HCT116 (cell line): ENCODE results near the gene ZSWIM3.
"Not testable (repeated sequence)": the region's sequence is repeated elsewhere in the genome, so short reads cannot be mapped to it uniquely, and the experiment has no call there.

Experiments used
- POLR2A ChIP-seq: IDR thresholded peaks from 2 replicates; pipeline ENCODE4 v1.7.0; 2011; ENCODE audit warnings: borderline replicate concordance; ENCODE audit not compliant: insufficient read depth, insufficient read length; ENCODE audit errors: extremely low read depth
- SP1 ChIP-seq: IDR thresholded peaks from 2 replicates; pipeline ENCODE4 v1.6.1; 2012; ENCODE audit warnings: low read depth
- TF ChIP-seq, protein P1 (sequence below), 3 experiments: fragments of 200-600 bp in 1 of 3; sonication (generic) in 1 of 3; IDR thresholded peaks in 2 of 3; conservative IDR thresholded peaks in 1 of 3; 2 replicates each; pipeline ENCODE4 v1.5.1; 2012 to 2017; ENCODE audit warnings: low read depth in 2 of 3, low read length in 2 of 3, antibody characterized with exemption in 1 of 3, borderline replicate concordance in 1 of 3, control low read depth in 1 of 3, mild to moderate bottlenecking in 1 of 3, mixed read lengths in 1 of 3, mixed run types in 1 of 3, moderate library complexity in 1 of 3; ENCODE audit not compliant: insufficient read depth in 1 of 3

DNA sequence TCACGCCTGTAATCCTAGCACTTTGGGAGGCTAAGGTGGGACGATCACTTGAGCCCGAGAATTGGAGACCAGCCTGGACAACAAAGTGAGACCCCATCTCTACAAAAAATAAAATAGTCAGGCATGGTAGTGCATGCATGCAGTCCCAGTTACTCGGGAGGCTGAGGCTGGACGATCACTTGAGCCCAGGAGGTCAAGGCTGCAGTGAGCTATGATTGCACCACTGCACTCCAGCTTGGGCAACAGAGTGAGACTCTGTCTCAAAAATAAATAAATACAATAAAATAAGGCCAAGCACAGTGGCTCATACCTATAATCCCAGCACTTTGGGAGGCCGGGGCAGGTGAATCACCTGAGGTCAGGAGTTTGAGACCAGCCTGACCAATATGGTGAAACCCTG lies 43.9 kb downstream of the ZSWIM3 start:
- TF ChIP-seq, protein P1, sequence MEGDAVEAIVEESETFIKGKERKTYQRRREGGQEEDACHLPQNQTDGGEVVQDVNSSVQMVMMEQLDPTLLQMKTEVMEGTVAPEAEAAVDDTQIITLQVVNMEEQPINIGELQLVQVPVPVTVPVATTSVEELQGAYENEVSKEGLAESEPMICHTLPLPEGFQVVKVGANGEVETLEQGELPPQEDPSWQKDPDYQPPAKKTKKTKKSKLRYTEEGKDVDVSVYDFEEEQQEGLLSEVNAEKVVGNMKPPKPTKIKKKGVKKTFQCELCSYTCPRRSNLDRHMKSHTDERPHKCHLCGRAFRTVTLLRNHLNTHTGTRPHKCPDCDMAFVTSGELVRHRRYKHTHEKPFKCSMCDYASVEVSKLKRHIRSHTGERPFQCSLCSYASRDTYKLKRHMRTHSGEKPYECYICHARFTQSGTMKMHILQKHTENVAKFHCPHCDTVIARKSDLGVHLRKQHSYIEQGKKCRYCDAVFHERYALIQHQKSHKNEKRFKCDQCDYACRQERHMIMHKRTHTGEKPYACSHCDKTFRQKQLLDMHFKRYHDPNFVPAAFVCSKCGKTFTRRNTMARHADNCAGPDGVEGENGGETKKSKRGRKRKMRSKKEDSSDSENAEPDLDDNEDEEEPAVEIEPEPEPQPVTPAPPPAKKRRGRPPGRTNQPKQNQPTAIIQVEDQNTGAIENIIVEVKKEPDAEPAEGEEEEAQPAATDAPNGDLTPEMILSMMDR (IDR thresholded peaks at IDR 0.05 in 2 of 3, conservative IDR thresholded peaks at IDR 0.05 in 1 of 3; ENCODE audit: borderline replicate concordance in 1 of 3, insufficient read depth in 1 of 3, low read depth in 2 of 3, low read length in 2 of 3) = not testable (repeated sequence)
- TF ChIP-seq POLR2A, SP1: not testable (repeated sequence)
